Endothelial cell (in vitro differentiated cells): ENCODE data around the gene GRID1. TPM values are rescaled to one million over a fixed set of nuclear protein-coding genes. Genes with fewer than 3 reads are reported as not detected.

Experiments
- DNase-seq: peaks from one replicate; pipeline ENCODE4 v3.0.0; 2021; ENCODE audit warnings: low spot score
- H3K27ac Mint-ChIP-seq: one replicate; pipeline ENCODE4 v1.8.0; 2021; ENCODE audit warnings: mixed read lengths, inconsistent platforms; ENCODE audit not compliant: unreplicated experiment
- H3K27me3 Mint-ChIP-seq: one replicate; pipeline ENCODE4 v1.8.0; 2021; ENCODE audit warnings: mild to moderate bottlenecking, moderate library complexity, mixed read lengths, inconsistent platforms; ENCODE audit not compliant: unreplicated experiment
- H3K36me3 Mint-ChIP-seq: one replicate; pipeline ENCODE4 v1.8.0; 2021; ENCODE audit warnings: mild to moderate bottlenecking, low read depth, mixed read lengths, inconsistent platforms; ENCODE audit not compliant: unreplicated experiment
- H3K4me1 Mint-ChIP-seq: one replicate; pipeline ENCODE4 v1.8.0; 2021; ENCODE audit warnings: mild to moderate bottlenecking, mixed read lengths, inconsistent platforms; ENCODE audit not compliant: unreplicated experiment
- H3K4me3 Mint-ChIP-seq: one replicate; pipeline ENCODE4 v1.8.0; 2021; ENCODE audit warnings: mild to moderate bottlenecking, mixed read lengths, inconsistent platforms; ENCODE audit not compliant: unreplicated experiment
- H3K9me3 Mint-ChIP-seq: one replicate; pipeline ENCODE4 v1.8.0; 2021; ENCODE audit warnings: mixed read lengths, inconsistent platforms; ENCODE audit not compliant: unreplicated experiment
- total RNA-seq: library from RNA; stranded (reverse); fragmentation: NEBNext Ultra II Directional; extraction: Animal tissue kit (Norgen Biotek cat#: 25700); gene quantifications from one replicate; pipeline ENCODE4 v1.2.1, GENCODE V29; 2021; ENCODE audit not compliant: unreplicated experiment
- TF ChIP-seq, protein P1 (sequence below): fragments of 200-600 bp; sonication (generic); IDR thresholded peaks from one replicate; pipeline ENCODE4 v1.5.0; 2021; ENCODE audit warnings: antibody characterized with exemption; ENCODE audit not compliant: unreplicated experiment

Gene GRID1
- total RNA-seq, 1 donor from 2014 or later: 0.26 TPM

DNA sequence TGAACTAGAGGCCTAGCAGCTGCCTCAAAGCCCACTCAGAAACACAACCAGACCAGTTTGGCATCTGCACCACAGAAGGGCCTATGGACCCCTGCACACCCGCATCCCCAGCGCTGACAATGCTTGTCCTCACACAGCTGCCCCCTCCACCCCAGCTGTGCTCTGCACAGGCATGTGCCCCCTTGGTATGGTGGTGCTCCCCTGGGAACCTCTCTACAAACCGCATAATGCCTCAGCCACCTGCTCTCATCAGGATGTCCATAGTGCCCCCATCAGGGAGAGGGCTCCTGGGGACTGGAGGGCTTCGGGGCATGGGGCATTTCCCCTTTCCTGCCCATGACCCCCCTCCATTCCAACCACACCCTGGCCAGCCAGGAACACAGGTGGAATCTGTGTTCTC lies 347.5 kb downstream of the GRID1 start:
- H3K9me3 Mint-ChIP-seq: no peaks in the 10 kb centered on the region
- H3K4me1 Mint-ChIP-seq: peaks cover 3% of the 10 kb centered on the region
- no peak overlapping the region for H3K27ac Mint-ChIP-seq
- peaks cover 6% of the 10 kb centered on the region for H3K36me3 Mint-ChIP-seq
- TF ChIP-seq, protein P1, sequence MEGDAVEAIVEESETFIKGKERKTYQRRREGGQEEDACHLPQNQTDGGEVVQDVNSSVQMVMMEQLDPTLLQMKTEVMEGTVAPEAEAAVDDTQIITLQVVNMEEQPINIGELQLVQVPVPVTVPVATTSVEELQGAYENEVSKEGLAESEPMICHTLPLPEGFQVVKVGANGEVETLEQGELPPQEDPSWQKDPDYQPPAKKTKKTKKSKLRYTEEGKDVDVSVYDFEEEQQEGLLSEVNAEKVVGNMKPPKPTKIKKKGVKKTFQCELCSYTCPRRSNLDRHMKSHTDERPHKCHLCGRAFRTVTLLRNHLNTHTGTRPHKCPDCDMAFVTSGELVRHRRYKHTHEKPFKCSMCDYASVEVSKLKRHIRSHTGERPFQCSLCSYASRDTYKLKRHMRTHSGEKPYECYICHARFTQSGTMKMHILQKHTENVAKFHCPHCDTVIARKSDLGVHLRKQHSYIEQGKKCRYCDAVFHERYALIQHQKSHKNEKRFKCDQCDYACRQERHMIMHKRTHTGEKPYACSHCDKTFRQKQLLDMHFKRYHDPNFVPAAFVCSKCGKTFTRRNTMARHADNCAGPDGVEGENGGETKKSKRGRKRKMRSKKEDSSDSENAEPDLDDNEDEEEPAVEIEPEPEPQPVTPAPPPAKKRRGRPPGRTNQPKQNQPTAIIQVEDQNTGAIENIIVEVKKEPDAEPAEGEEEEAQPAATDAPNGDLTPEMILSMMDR: no peak
- no peak for DNase-seq
- peaks cover 6% of the 10 kb centered on the region for H3K27me3 Mint-ChIP-seq
- no peak overlapping the region for H3K4me3 Mint-ChIP-seq

DNA sequence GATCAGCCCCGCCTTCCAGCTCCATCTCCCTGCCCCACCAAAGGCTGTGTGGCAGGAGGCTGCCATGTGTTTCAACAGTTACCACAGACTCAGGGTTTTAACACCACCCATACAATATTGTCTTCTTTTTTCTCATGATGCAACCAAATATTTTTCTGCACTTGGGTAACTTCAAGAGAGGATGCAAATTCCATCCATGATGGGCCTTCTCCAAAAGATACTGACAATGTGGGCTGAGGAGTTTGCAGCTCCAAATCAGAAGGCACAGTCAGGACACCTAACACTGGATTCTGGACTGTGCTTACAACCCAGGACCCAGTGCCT lies 347.9 kb downstream of the GRID1 start:
- TF ChIP-seq, protein P1: no peak
- no peaks in the 10 kb centered on the region for H3K9me3 Mint-ChIP-seq
- peaks cover 6% of the 10 kb centered on the region for H3K27me3 Mint-ChIP-seq
- no peak overlapping the region for H3K27ac Mint-ChIP-seq
- H3K4me3 Mint-ChIP-seq: no peak overlapping the region
- no peaks in the 10 kb centered on the region for H3K4me1 Mint-ChIP-seq
- H3K36me3 Mint-ChIP-seq: peaks cover 6% of the 10 kb centered on the region
- no peak for DNase-seq

DNA sequence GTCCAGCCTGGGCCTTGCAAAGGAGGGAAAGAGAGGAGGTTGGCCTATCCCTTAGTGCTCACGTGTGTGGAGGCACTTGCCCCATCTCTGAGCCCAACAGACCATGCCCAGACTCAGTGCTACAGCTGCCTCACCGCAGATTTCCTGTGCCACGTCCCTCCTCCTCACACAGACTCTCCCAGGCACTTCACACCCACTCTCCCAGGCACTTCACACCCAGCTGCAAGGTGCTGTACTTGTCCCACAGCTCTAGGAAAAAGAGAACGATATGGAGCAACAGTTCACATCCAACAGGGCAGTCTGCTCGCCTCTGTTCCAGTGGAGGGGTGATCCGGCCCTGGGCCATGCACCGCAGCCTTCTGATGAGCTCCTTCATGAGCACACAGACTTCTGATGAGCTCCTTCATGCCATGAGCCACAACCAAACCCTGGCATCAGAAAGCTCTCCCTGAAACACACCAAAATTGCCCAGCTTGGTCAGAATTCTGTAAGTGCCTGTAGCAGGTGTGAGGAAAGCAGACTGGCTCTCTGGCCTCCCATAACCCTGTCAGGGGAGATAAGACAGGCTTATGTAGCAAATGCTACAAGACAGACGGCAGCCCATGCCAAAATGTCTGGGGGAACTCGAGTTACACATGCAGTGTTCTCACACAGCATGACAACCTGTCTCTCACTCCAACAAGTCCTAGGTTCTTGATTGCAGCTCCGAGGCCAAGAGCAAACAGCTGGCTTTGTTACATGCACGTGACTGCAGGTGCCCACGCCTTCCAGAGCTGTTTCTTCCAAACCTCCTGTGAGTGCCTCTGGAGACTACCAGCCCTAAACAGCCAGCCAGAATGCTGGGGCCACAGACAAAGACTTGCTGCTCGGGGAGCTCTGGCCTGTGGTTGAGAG lies 348.5 kb downstream of the GRID1 start:
- TF ChIP-seq, protein P1: no peak
- Mint-ChIP-seq H3K4me1 (no peaks in the 10 kb centered on the region), H3K27me3 (peaks cover 2% of the 10 kb centered on the region), H3K27ac (no peak overlapping the region), H3K9me3 (no peaks in the 10 kb centered on the region), H3K36me3 (no peaks in the 10 kb centered on the region), H3K4me3 (no peak overlapping the region)
- no peak for DNase-seq

DNA sequence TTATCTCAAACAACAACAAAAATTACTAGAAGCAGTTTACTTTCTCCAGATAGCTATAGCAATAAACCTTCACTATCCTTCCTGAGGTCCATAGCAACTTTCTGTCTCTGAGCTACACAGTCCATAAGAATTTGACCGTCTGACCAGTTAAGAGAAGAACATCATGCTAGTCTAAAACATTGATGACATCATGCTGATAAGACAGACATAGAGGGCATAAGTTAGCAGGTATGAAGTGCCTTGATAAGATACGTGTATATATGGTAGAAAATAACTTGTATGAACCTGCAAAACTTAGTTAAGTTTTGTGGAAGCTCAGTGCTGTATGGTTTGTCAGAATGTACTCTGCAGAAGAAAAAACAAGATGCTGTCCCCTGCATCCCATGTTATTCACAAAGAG lies 353.0 kb downstream of the GRID1 start:
- Mint-ChIP-seq H3K9me3 (no peaks in the 10 kb centered on the region), H3K27me3 (no peaks in the 10 kb centered on the region), H3K27ac (no peak overlapping the region), H3K4me1 (no peaks in the 10 kb centered on the region), H3K36me3 (no peaks in the 10 kb centered on the region), H3K4me3 (no peak overlapping the region)
- no peak for DNase-seq
- TF ChIP-seq, protein P1: no peak

DNA sequence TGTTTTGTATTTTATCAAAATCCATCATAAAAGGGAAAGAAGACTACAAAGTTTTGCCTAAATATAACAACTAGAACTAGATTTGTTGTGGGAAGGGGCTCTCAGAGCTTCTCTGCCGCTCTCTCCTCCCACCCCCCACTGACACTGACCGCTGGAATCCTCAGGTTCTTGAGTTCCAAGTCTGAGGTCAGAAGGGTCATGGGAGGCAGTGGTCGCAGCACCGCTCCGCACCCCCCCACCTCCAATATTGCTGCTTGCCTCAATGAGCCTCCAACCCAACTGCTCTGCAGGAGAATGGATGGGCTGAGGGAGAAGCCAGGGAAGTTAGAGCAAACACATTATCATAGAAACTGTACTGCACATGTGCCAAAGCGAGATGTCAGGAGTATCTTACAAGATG lies 359.4 kb downstream of the GRID1 start:
- Mint-ChIP-seq H3K27ac (no peak overlapping the region), H3K36me3 (no peaks in the 10 kb centered on the region), H3K4me3 (no peak overlapping the region), H3K9me3 (no peaks in the 10 kb centered on the region), H3K4me1 (no peaks in the 10 kb centered on the region), H3K27me3 (no peaks in the 10 kb centered on the region)
- no peak for DNase-seq
- TF ChIP-seq, protein P1: no peak
